ENCODE measurements around the gene PCDH19.

DNA sequence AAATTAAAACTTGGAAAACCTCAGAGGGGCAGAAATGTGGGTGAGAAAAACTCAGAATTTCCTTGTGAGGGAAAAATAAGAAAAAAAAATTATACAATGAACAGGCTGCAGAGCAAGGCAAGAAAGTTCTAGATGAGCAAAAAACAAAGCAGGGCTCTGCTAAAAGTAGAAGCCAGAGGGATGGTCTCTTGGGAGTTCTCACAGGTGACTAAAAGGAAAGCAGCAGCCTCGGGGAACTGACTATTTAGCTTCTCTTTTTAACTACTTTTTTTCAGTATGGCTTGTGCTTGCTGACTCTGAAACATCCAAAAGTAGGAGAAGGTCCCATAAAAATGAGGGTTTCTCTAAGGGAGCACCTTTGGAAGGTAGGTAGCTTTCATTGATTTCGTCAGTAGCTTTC is 36.4 kb downstream of the PCDH19 start:
- TF ChIP-seq, protein P1, sequence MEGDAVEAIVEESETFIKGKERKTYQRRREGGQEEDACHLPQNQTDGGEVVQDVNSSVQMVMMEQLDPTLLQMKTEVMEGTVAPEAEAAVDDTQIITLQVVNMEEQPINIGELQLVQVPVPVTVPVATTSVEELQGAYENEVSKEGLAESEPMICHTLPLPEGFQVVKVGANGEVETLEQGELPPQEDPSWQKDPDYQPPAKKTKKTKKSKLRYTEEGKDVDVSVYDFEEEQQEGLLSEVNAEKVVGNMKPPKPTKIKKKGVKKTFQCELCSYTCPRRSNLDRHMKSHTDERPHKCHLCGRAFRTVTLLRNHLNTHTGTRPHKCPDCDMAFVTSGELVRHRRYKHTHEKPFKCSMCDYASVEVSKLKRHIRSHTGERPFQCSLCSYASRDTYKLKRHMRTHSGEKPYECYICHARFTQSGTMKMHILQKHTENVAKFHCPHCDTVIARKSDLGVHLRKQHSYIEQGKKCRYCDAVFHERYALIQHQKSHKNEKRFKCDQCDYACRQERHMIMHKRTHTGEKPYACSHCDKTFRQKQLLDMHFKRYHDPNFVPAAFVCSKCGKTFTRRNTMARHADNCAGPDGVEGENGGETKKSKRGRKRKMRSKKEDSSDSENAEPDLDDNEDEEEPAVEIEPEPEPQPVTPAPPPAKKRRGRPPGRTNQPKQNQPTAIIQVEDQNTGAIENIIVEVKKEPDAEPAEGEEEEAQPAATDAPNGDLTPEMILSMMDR (IDR thresholded peaks at IDR 0.05), result no peak
- TF ChIP-seq POLR2AphosphoS5 (IDR thresholded peaks at IDR 0.05), result no peak
- TF ChIP-seq POLR2A (IDR thresholded peaks at IDR 0.05), result no peak
